K562 (cell line): ENCODE data around the gene SMG5. TPM values are rescaled to one million over a fixed set of nuclear protein-coding genes. Genes with fewer than 3 reads are reported as not detected.

ENCODE experiments used
- ATAC-seq: fragments of 200-7000 bp; cut with Tn5 transposase; 3 replicates; pipeline ENCODE4 v1.9.1; 2020; ENCODE audit warnings: moderate library complexity
- BruUV-seq: library from RNA; stranded (reverse); fragments of 400-500 nt; replicated peaks from 2 replicates; lab custom pipeline; 2021; lab: Mats Ljungman, UMichigan
- CTCF ChIA-PET: fragments of 300-600 bp; formaldehyde crosslinking; extraction: SDS; loops from one replicate; lab custom pipeline; 2021; ENCODE audit warnings: low intra/inter-chr PET ratio; lab: Yijun Ruan, JAX
- POLR2A ChIA-PET: fragments of 300-600, 350-650 bp; sonication (Branson Sonifier 250); formaldehyde crosslinking; extraction: SDS; loops from one replicate; lab custom pipeline; 2021; ENCODE audit warnings: antibody characterized with exemption, inconsistent platforms; lab: Yijun Ruan, JAX
- DNase-seq, 4 experiments: peaks; one replicate each; pipeline versions ENCODE4 v3.0.0 to v3.0.0-alpha.2; 2011 to 2018; ENCODE audit warnings: low spot score in 3 of 4, mixed read lengths in 3 of 4; ENCODE audit errors: extremely low read depth in 1 of 4
- FAIRE-seq: peaks from 2 replicates; lab custom pipeline; 2011; peaks lifted over from hg19 to GRCh38; lab: Jason Lieb, UNC
- H2AFZ ChIP-seq: 2 replicates; pipeline ENCODE4 v1.6.0; 2011; ENCODE audit warnings: low read depth, low read length, control low read depth, inconsistent platforms
- H3K27ac ChIP-seq: fragments of 200-600 bp; 3 replicates; pipeline ENCODE4 v1.8.0; 2011; ENCODE audit warnings: low read depth, mild to moderate bottlenecking, control low read depth, inconsistent platforms, low read length, moderate library complexity, mixed read lengths; ENCODE audit errors: extremely low read depth
- H3K27me3 ChIP-seq, 2 experiments: fragments of 300-600 bp in 1 of 2; 2 replicates in 1 of 2; 3 replicates in 1 of 2; pipeline versions ENCODE4 v1.6.0 to v1.8.0; 2011; ENCODE audit warnings: inconsistent platforms in 2 of 2, low read length in 2 of 2, mild to moderate bottlenecking in 1 of 2, mixed read lengths in 1 of 2, moderate library complexity in 1 of 2; ENCODE audit not compliant: control insufficient read depth in 2 of 2, insufficient read depth in 2 of 2
- H3K36me3 ChIP-seq: fragments of 300-600 bp; 3 replicates; pipeline ENCODE4 v1.8.0; 2011; ENCODE audit warnings: mild to moderate bottlenecking, low read length, inconsistent platforms; ENCODE audit not compliant: control insufficient read depth, insufficient read depth
- H3K4me1 ChIP-seq, 2 experiments: fragments of 200-600 bp in 1 of 2; replicated peaks in 1 of 2; 2 replicates in 1 of 2; 3 replicates in 1 of 2; pipeline versions ENCODE4 v1.5.1 to v1.8.0; 2011; ENCODE audit warnings: inconsistent platforms in 2 of 2, low read length in 2 of 2, mild to moderate bottlenecking in 1 of 2, mixed read lengths in 1 of 2, moderate library complexity in 1 of 2; ENCODE audit not compliant: control insufficient read depth in 2 of 2, insufficient read depth in 2 of 2
- H3K4me2 ChIP-seq: 2 replicates; pipeline ENCODE4 v1.6.1; 2011; ENCODE audit warnings: low read length, control low read depth, inconsistent platforms, mixed read lengths; ENCODE audit not compliant: insufficient read depth
- H3K4me3 ChIP-seq: fragments of 200-600 bp; sonication (generic), shearing (Covaris generic); 2 replicates; pipeline ENCODE4 v1.5.1; 2016; ENCODE audit warnings: control low read depth, inconsistent platforms
- H3K79me2 ChIP-seq: fragments of 200-600 bp; 3 replicates; pipeline ENCODE4 v1.8.0; 2011; ENCODE audit warnings: low read length, inconsistent platforms; ENCODE audit not compliant: control insufficient read depth, insufficient read depth
- H3K9ac ChIP-seq, 2 experiments: 2 replicates each; pipeline versions ENCODE4 v1.6.0 to v1.6.1; 2011; ENCODE audit warnings: low read depth in 2 of 2, low read length in 2 of 2, control low read depth in 1 of 2, inconsistent platforms in 1 of 2, mild to moderate bottlenecking in 1 of 2, mixed read lengths in 1 of 2; ENCODE audit not compliant: insufficient read depth in 1 of 2
- H3K9me1 ChIP-seq: one replicate; pipeline ENCODE4 v1.6.0; 2011; ENCODE audit warnings: inconsistent platforms, mild to moderate bottlenecking, low read length, moderate library complexity; ENCODE audit not compliant: control insufficient read depth, insufficient read depth
- H3K9me3 ChIP-seq: replicated peaks from 2 replicates; pipeline ENCODE4 v1.5.1; 2011; ENCODE audit warnings: low read depth, low read length, inconsistent platforms; ENCODE audit not compliant: control insufficient read depth, insufficient read depth
- H4K20me1 ChIP-seq: replicated peaks from 2 replicates; pipeline ENCODE4 v1.6.1; 2011; ENCODE audit warnings: low read length, inconsistent platforms, mixed read lengths; ENCODE audit not compliant: control insufficient read depth, insufficient read depth
- ATF2 ChIP-seq: sonication (generic); formaldehyde crosslinking; IDR thresholded peaks from 2 replicates; pipeline ENCODE4 v1.8.1; 2022; ENCODE audit warnings: missing genetic modification reagents
- HEY1 ChIP-seq: fragments of 250-450 bp; sonication (Bioruptor Pico); IDR thresholded peaks from 2 replicates; pipeline ENCODE4 v1.5.0; 2020; ENCODE audit warnings: mild to moderate bottlenecking, moderate library complexity, borderline replicate concordance
- NEUROD1 ChIP-seq: fragments of 150-350 bp; IDR thresholded peaks from 2 replicates; pipeline ENCODE4 v1.6.1; 2014; ENCODE audit warnings: borderline replicate concordance, low read length, low read depth; ENCODE audit not compliant: partially characterized antibody
- NFIX ChIP-seq: fragments of 250-450 bp; sonication (Bioruptor Pico); IDR thresholded peaks from 2 replicates; pipeline ENCODE4 v1.4.0; 2020; ENCODE audit warnings: low read depth, mild to moderate bottlenecking, moderate library complexity
- POLR2G ChIP-seq: fragments of 200-400 bp; formaldehyde crosslinking; IDR thresholded peaks from 2 replicates; pipeline ENCODE4 v1.6.1; 2017; ENCODE audit warnings: low read depth, mild to moderate bottlenecking, antibody characterized with exemption, low read length, moderate library complexity
- SRSF7 ChIP-seq: fragments of 200-400 bp; formaldehyde crosslinking; optimal IDR thresholded peaks from 2 replicates; pipeline ENCODE3; 2017; ENCODE audit warnings: mild to moderate bottlenecking, low read depth, low read length
- WGBS: fragments of 100-300 bp; shearing (Covaris generic); methylation state at CpG from one replicate; pipeline ENCODE4 v1.1.6; 2016; ENCODE audit warnings: low coverage, mixed read lengths; ENCODE audit not compliant: insufficient coverage; ENCODE audit errors: missing lambda C conversion rate; 5-methylcytosine and 5-hydroxymethylcytosine counted together
- in situ Hi-C: fragments of 300-500 bp; cut with MboI; formaldehyde crosslinking; loops from 4 replicates; pipeline ENCODE4 v1.15.0; 2018; ENCODE audit warnings: inconsistent platforms, mixed read lengths
- intact Hi-C: fragments of 100-400 bp; cut with micrococcal nuclease; formaldehyde crosslinking; loops from 2 replicates; pipeline ENCODE4 v1.14.2; 2022
- polyA plus RNA-seq, 8 experiments: library from polyadenylated mRNA; depleted of rRNA in 4 of 8; stranded (reverse) in 5 of 8; unstranded in 3 of 8; fragments of >200 nt; fragmentation: Nextera tagmentation in 2 of 8; fragmentation: Illumina TruSeq in 1 of 8; extraction: Ambion mirVana in 2 of 8; extraction: Trizol in 1 of 8; gene quantifications; 2 replicates each; pipeline versions ENCODE4 v1.2.1 to v1.2.3, GENCODE V29; 2011 to 2014; ENCODE audit warnings: inconsistent platforms in 1 of 8, missing spikeins in 1 of 8
- total RNA-seq, 7 experiments: library from RNA; depleted of rRNA in 6 of 7; stranded (reverse); fragments of >200 nt in 6 of 7; fragmentation: Illumina TruSeq in 2 of 7; extraction: Trizol in 2 of 7; gene quantifications; 2 replicates each; pipeline versions ENCODE4 v1.2.1 to v1.2.3, GENCODE V29; 2011 to 2021; ENCODE audit warnings: low replicate concordance in 1 of 7

The SMG5 gene
- total and polyA plus RNA-seq, 9 of the 15 experiments (the other 6 are each of a cell fraction or from before 2014, with no cell fraction given): 1.4 to 85.9 (median 53.0) TPM

GRCh38 chr1:156245451-156246232 lies 37.0 kb downstream of the SMG5 start (continued):
- TF ChIP-seq SRSF7 (no peak), NFIX (CRISPR knock-in tag) (no peak), ATF2 (CRISPR knock-in tag) (no peak)

GRCh38 chr1:156244712-156245111 lies 37.9 kb downstream of the SMG5 start:
- 81% methylated on average over 15 of the region's 17 CpGs for WGBS
- ChIA-PET CTCF (no interaction called here), POLR2A (interaction anchor here (0.6 to 1.0 kb wide), 4 partner anchors 10 to 147 kb away, joined by 3 to 4 read pairs (median 3); no protein-coding TSS in a partner anchor)
- no peaks in the 10 kb centered on the region for H3K79me2 ChIP-seq
- BruUV-seq: no TSS peak
- no peak for FAIRE-seq
- ATAC-seq: no peak
- H3K9ac ChIP-seq: peak overlapping the region in 1 of 2 experiments; percentile 58; a peak in 1 of 4 replicates
- no peaks in the 10 kb centered on the region for H3K27me3 ChIP-seq
- H4K20me1 ChIP-seq: no peaks in the 10 kb centered on the region; the same call in 1 of the 2 replicates
- no peak overlapping the region for H2AFZ ChIP-seq
- H3K36me3 ChIP-seq: peaks cover 11% of the 10 kb centered on the region; the same call in 1 of the 3 replicates
- no peak for TF ChIP-seq NEUROD1
- TF ChIP-seq POLR2G: peak; percentile 51
- no peak for TF ChIP-seq HEY1 (CRISPR knock-in tag)
- peaks cover 0 to 55% of the 10 kb centered on the region in 2 experiments; a peak in 3 of 5 replicates for H3K4me1 ChIP-seq
- no peak overlapping the region for H3K27ac ChIP-seq
- H3K9me3 ChIP-seq: no peaks in the 10 kb centered on the region
- no peak overlapping the region for H3K4me2 ChIP-seq
- in situ Hi-C loops (no loop called here), intact Hi-C loops (no loop called here)
- no peak for DNase-seq
- peaks cover 3% of the 10 kb centered on the region for H3K9me1 ChIP-seq
- no peak overlapping the region for H3K4me3 ChIP-seq
